LHCN-M2 (cell line): Measurements from ENCODE around the gene LHPP. TPM values are rescaled to one million over a fixed set of nuclear protein-coding genes. Genes with fewer than 3 reads are reported as not detected.
"Not testable (repeated sequence)": the region's sequence is repeated elsewhere in the genome, so short reads cannot be mapped to it uniquely, and the experiment has no call there.

ENCODE experiments used
- DNase-seq: peaks from one replicate; pipeline ENCODE4 v3.0.0-alpha.2; 2012; ENCODE audit warnings: low read depth
- polyA plus RNA-seq: library from polyadenylated mRNA; unstranded; fragments of >200 nt; gene quantifications from one replicate; pipeline ENCODE4 v1.2.1, GENCODE V29; 2012; ENCODE audit warnings: missing spikeins
- total RNA-seq: library from RNA; depleted of rRNA; stranded (reverse); fragments of >200 nt; gene quantifications from 2 replicates; pipeline ENCODE4 v1.2.3, GENCODE V29; 2014; rRNA removed

The LHPP gene, protein sequence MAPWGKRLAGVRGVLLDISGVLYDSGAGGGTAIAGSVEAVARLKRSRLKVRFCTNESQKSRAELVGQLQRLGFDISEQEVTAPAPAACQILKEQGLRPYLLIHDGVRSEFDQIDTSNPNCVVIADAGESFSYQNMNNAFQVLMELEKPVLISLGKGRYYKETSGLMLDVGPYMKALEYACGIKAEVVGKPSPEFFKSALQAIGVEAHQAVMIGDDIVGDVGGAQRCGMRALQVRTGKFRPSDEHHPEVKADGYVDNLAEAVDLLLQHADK
- total RNA-seq, result 11.9 and 13.2 TPM in 2 replicates
- 21.3 TPM for polyA plus RNA-seq

DNA sequence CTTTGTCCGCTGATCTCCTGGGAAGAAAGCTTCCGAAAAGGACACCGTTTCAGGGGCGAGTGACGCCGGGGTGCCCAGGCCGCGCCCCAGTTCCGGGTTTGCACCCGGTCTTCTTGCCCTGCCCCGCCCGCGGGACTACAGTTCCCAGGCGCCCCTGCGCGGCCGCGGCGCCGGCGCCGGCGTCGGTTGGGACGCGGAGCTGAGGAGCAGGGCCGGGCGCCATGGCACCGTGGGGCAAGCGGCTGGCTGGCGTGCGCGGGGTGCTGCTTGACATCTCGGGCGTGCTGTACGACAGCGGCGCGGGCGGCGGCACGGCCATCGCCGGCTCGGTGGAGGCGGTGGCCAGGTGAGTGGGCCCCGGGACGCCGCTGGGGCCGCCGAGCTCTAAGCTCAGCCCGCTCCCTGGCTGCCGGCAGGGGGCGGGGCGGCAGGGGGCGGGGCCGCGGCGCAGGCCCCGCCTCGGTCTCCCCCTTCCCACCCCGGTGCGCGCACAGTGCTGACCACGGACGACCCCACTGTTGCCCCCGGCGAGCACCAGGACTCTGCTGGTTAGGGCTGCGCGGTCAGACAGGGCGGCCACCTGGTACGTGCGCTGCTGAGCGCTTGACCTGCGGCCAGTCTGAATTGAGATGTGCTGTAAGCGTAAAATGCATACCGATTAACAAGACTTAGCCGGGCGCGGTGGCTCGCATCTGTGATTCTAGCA lies at the start of gene LHPP:
LHPP (plus strand) TSS at position 182 of the 706 bp plus-strand sequence; CDS start at position 222, 40 bp downstream.
- DNase-seq, result peak; percentile 78

DNA sequence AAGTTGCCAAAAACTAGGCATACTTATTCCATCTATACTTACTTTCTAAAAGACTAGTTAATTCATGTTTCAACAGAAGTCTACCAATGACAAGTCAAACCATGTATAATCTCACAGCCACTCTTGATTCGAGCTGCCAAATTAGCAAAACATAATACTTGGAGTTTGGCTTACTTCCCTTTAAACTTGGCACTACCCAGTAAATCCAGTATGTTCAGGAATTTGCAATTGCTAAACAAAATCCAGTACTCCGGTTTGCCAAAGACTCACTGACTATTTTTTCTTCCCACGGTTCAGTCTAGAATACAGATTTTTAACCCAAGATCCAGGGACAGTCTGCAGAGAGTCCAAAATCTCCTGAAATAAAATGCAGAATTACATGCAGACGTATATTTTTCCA lies 47.5 kb upstream of the LHPP start:
- no peak for DNase-seq

DNA sequence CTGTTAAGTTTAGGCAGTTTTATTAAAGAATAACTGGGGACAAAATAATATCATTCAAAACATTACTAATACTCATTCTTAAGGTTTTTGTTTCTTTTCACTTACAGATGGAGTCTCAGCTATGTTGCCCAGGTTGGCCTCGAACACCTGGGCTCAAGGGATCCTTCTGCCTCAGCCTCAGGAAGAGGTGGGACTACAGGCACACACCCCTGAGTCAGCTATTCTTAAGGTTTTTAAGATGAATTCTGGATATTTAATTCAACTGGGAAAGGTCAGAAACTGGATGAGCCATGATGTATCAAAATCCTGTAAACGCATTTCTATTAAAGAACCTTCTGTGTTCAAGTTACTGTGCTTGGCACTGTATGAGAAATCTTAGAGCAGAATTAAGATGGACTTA lies 46.4 kb upstream of the LHPP start:
- DNase-seq, result no peak

DNA sequence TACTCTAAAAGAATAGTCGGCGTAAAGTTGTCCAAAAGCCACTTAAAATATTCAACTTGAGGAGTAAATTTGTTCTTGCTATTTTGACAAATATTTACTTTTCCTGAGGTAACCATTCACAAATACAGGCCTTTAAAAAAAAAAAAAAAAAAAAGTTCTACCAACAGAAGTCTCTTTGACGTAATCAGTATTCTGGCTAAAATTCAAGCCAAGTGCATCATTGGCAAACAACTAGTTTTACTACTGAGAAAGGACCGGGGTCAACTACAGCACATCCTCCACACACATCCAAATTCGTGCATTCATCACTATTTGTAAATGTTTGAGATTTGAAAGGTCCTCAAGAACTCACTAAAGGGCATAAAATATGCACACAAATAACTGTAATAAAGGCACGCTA lies 44.9 kb upstream of the LHPP start:
- DNase-seq, result no peak

DNA sequence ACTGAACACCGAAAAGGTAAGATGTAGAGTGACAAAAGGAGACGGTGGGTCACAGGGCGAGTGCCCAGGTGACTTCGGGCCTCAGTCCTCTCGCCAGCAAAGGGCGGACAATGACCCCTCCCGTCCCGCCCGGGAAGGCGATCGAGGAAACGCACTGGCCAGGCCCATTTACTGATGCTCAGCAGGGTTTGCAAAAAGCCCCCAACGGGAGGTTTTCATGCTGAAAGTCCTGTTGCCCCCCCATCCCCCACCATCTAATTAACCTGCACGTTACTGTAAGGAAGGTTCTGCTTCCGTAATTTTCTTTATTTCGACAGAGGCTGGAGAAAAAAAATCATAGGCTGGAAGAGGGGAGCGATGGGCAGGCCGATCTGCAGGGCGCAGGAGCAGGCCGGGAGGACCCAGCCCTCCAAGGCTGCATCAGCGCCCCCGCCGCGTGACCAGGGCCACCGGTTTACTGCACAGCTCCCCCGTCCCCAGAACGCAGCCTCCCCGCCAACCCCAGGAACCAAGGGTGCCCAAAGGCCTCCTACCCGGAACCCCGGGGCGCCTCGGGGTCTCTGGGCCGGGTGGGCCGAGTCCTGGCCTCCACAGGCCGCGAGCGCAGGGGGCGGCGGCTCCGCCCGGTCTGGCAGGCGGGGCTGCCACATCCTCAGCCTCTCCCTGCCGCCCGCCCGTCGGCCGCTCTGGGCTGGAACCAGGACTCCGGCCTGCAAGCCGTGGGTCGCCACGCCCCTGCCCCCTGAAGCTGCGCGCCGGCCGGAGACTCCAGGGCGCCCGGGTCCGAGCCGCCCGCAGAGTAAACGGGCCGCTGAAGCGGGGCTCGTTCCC lies 43.5 kb upstream of the LHPP start:
- DNase-seq, result peak; percentile 58

DNA sequence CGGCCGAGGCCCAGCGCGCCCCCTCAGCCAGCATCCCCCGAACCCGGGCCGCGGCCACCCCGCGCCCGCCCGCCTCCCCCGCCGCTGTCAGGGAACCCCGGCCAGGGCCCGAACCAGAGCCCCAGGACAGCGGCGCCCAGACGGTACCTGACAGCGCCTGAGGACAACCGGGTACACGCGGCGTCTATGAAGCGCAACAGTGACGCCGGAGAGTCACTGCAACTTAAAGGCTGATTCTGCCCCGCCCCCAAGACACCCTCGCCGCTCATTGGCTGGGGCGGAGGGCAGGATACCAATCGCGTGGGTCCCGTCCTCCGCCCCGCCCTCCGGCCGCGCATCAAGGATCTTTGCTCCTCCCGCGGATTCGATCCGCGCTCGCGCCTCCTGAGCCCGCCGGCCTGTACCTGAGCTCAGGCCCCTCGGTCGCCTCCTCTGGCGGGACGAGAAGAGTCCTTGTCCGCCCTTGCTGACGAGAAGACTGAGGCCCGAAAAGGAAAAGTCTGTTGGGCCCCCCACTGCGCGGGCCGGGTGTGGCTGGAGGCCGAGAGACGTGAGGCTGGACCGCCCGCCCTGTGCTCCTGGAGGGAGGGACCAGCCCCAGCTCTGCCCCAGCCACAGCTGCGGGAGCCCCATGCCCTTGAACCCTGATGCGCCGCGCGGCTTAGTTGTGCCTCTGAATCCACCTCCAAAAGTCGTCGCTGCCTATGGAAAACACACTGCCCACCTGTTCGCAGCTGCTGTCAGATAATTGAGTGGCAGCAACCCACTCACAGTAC lies 42.7 kb upstream of the LHPP start, which contains the start of gene OAT:
OAT (minus strand) TSS at position 198 of the 776 bp plus-strand sequence. CDS start 6,752 bp downstream, outside the sequence.
- DNase-seq, result peak; percentile 93

DNA sequence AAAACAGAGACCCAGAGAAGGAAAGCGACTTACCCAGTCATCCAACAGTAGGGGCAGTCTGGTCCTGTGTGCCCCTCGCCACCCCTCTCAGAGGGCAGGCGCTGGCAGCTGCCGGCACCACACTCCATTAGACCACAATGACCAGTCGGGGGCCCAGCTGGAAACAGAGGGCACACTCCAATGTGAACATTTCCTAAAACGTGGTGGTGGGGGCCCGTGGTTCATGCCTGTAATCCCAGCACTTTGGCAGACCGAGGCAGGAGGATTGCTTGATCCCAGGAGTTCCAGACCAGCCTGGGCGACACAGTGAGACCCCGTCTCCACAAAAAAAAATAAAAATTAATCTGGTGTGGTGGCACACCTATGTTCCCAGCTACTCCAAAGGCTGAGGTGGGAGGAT lies 42.0 kb upstream of the LHPP start:
- no peak for DNase-seq

DNA sequence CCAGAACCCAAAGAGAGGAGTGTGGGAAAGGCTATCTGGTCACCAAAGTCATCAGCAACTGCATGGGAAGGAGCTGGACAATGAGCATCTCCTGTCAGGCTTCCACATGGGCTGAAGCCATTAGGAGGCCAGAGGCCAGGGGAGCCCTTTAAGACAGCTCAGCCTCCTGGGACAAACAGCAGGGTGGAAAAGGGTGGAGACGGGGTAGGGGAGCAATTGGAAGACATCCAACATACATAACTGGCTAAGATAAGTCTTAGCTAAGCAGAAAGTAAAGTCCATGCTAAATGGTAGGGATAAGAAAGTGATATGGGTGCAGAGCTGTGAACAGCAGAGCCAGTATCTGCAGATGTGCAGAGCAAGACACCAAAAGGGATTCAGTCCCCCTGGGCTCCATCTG lies 41.4 kb upstream of the LHPP start:
- no peak for DNase-seq

DNA sequence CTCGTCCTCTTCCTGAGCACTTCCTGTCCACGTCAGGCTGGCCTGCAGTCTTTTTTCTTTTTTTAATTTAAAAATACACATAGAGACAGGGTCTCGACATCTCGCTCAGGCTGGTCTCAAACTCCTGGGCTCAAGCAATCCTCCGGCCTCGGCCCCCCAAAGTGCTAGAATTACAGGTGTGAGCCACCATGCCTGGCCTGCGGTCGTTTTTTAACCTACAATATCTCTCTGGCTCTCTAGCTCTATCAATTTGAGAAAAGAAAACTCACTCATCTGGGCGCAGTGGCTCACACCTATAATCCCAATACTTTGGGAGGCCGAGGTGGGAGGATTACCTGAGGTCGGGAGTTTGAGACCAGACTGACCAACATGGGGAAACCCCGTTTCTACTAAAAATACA lies 38.9 kb upstream of the LHPP start:
- DNase-seq, result no peak

DNA sequence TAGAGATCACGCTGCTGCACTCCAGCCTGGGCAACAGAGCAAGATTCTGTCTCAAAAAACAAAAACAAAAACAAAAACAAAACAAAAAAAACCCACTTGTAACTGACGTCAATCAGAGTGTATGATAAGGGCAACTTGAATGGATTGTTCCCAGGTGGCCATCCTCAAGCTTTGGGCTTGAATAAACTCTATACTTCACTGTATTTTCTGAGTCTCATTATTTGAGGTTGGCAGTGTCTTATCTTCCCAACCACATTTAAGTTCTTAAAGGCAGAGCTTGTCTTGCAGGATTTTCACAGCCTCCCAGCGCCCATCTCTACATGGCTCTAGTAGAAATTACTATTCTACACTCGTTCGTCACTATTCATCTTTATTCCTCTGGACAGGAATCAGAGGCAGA lies 37.8 kb upstream of the LHPP start:
- no peak for DNase-seq

DNA sequence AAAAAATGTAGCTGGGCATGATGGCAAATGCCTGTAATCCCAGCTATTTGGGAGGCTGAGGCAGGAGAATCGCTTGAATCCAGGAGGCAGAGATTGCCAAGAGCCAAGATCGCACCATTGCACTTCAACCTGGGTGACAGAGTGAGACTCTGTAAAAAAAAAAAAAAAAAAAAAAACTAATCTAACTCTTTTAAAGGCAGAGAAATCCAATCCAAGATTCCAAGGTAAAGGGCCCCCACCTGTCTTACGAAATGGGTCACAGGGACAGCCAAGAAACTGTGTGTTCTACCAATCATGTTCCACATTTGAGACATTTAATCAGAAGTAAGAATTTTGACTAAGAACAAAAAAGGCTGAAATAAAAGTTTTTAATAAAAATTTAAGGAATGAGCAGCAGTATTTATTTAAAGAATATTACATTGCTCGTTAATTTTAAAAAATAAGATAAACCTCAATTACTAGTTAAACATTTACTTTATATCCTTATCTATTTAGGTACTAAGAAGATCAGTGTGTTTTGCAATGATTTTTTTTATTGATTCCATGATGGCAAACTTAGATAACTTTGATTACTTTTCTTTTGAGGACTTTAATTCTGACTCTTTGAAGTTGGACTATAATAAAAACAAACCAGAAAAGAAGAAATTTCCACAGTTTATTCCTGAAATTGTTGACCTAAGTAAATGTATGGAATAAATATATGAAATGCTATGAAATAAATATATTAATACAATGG lies 36.2 kb upstream of the LHPP start:
- no peak for DNase-seq

DNA sequence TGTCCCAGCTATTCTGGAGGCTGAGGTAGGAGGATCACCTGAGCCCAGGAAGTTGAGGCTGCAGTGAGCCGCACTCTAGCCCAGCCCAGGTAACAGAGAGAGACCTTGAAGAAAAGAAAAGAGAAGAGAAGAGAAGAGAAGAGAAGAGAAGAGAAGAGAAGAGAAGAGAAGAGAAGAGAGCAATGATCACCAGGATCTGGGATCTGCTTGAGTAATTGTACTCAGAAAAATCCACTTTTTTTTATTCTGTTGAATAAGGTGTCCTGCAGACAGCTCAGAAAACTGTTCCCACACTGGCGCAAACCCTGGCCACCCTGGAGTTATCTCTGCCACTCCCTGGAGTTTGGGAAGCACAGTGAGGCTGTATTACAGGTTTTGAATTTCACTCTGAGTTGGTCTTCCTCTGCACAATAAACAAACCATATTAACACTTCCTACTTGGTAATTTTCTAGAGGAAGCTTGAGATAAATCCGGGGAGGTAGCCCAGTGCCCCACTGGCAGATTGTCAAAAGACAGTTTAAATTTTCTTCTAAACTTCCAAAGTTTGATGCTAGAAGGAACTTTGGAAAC lies 33.3 kb upstream of the LHPP start:
- no peak for DNase-seq

DNA sequence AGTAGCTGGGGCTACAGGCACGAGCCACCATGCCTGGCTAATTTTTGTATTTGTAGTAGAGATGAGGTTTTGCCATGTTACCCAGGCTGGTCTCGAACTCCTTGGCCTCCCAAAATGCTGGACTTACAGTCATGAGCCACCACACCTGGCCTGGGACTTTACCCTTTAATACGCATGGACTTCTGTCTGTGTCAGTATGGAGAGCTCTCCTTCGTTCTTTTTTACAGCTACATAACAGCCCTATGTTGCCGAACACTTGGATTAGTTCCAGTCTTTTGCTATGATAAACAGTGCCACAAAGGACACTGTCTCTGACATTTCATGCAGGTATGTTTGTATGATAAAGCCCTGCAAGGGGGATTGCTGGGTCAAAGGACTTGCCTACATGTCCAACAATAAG lies 32.0 kb upstream of the LHPP start:
- no peak for DNase-seq

DNA sequence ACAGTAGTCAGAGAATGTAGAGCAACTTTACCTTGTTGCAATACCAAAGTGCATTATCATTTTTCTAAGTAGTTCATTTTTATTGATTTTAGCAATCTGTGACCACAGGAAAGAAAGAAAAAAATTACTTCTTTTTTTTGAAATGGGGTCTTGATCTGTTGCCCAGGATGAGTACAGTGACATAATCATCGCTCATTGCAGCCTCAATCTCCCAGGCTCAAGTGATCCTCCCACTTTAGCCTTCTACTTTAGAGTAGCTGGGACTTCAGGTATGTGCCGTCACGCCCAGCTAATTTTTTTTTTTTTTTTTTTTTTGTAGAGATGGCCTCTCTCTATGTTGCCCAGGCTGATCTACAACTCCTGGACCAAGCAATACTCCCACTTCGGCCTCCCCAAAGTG lies 31.5 kb upstream of the LHPP start:
- DNase-seq, result no peak

DNA sequence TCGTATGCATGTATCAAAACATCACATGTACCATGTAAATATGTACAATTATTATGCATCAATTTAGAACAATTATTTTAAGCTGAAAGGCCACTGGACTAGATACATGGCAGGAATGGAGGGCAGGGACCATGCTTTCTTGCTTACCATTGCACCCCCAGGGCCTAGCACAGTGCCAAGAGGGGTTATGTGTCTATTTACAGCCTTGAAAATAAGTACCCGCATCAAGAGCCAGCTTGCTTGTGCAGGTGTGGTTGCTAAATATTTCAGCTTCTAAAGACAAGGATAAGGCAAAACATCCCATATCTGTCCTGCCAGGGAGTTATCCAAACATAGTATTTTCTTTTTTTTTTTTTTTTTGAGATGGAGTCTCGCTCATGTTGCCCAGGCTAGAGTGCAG lies 28.2 kb upstream of the LHPP start:
- DNase-seq, result no peak

DNA sequence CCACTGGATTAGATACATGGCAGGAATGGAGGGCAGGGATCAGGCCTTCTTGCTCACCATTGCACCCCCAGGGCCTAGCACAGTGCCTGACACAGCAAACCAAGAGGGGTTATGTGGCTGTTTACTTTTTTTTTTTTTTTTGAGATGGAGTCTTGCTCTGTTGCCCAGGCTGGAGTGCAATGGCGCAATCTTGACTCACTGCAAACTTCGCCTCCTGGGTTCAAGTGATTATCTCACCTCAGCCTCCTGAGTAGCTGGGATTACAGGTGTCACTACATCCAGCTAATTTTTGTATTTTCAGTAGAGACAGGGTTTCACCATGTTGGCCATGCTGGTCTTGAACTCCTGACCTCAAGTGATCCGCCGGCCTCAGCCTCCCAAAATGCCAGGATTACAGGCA lies 25.9 kb upstream of the LHPP start:
- DNase-seq, result not testable (repeated sequence)

DNA sequence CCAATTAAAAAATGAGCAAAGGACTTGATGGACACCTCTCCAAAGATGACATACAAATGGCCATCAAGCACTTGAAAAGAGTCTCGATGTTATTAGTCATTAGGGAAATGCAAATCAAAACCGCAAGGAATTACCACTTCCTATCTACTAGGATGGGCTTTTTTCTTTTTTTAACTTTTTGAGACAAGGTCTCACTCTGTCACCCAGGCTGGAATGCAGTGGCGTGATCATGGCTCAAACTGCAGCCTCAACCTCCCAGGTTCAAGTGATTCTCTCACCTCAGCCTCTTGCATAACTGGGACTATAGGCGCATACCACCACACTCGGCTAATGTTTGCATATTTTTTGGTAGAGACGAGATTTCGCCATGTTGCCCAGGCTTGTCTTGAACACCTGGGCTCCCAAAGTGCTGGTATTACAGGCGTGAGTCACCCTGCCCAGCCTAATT lies 25.4 kb upstream of the LHPP start:
- no peak for DNase-seq

DNA sequence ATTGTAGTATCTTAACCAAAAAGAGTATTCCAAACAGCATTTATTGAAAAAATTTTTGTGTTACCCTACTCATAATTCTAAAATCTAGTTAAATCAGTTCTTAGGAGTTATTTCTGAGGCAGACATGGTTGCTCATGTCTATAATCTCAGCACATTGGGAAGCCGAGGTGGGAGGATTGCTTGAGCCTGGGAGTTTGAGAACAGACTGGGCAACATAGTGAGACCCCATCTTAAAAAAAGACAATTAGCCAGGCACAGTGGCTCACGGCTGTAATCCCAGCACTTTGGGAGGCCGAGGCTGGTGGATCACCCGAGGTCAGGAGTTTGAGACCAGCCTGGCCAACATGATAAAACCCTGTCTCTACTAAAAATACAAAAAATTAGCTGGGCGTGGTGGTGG lies 19.9 kb upstream of the LHPP start:
- DNase-seq, result not testable (repeated sequence)

DNA sequence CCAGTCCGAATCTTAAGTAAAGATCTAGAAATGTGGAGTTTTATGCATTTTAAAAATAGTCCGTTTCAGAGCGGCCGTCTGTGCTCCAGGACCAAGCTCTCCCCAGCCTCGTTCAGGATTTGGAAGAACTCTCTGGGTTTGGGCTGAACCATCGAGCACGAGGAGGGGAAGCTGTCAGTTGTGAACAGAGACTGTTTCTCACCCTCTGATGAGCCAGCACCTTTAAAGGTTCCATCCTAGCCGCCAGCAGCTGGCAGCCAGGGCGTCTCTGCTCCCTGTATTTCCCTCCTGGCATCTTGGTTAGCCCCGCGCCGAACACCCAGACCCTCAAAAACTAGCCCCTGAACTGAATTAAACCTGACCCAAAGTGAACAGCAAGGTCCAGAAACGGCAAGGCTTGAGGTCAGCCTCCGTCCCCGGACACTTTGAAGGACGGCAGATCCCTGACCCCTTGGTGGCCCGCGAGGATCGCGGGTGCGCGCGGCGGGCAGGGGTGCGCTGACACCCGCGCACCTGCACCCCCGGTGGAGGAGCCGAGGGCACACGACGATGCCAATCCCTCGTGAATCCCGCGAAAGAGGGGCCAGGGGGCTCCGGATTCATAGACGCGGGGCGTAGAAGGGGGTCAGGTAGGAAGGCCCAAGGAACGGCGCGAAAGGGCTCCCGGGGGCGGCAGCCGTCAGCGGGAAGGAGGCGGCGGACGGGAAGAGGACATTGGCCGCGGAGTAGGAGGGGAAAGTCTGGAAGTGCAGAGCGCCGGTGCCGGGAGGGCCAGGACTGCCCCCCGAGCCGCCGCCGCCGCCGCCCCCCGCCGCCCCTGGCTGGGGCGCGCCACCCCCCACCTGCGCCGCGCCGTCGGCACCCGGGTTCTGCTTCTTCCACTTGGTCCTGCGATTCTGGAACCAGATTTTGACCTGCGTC lies 14.5 kb upstream of the LHPP start:
- DNase-seq, result no peak
